A549 (cell line): Measurements from ENCODE around the gene GPX4. TPM values are rescaled to one million over a fixed set of nuclear protein-coding genes. Genes with fewer than 3 reads are reported as not detected.

Experiments
- ATAC-seq, 2 experiments: fragments of 200-7000 bp in 1 of 2; fragments of >200 bp in 1 of 2; cut with Nextera tagmentation in 1 of 2; cut with Tn5 transposase in 1 of 2; 3 replicates each; pipeline versions ENCODE4 v1.8.0 to v1.9.1; 2018 to 2020; ENCODE audit warnings: mild to moderate bottlenecking in 1 of 2, moderate library complexity in 1 of 2
- CTCF ChIA-PET: fragments of 300-600 bp; sonication (Branson Sonifier 250); formaldehyde crosslinking; extraction: SDS; loops from one replicate; lab custom pipeline; 2021; ENCODE audit warnings: antibody characterized with exemption, inconsistent platforms; lab: Yijun Ruan, JAX
- POLR2A ChIA-PET: fragments of 350-600 bp; formaldehyde crosslinking; extraction: SDS; loops from one replicate; lab custom pipeline; 2021; ENCODE audit warnings: antibody characterized with exemption, inconsistent platforms; lab: Yijun Ruan, JAX
- DNase-seq, 2 experiments: peaks; one replicate each; pipeline versions ENCODE4 v3.0.0 to v3.0.0-alpha.2; 2011 to 2016; ENCODE audit warnings: low read depth in 1 of 2, low spot score in 1 of 2
- FAIRE-seq: peaks from 2 replicates; lab custom pipeline; 2011; peaks lifted over from hg19 to GRCh38; lab: Jason Lieb, UNC
- H3K27ac ChIP-seq, 2 experiments: fragments of >200 bp; sonication (Bioruptor Twin); formaldehyde crosslinking; 3 replicates each; pipeline ENCODE4 v1.5.1; 2016 to 2017
- H3K4me1 ChIP-seq: fragments of >200 bp; sonication (Bioruptor Twin); formaldehyde crosslinking; 3 replicates; pipeline ENCODE4 v1.6.1; 2016
- H3K4me2 ChIP-seq: fragments of >200 bp; sonication (Bioruptor Twin); formaldehyde crosslinking; 3 replicates; pipeline ENCODE4 v1.6.1; 2016
- H3K4me3 ChIP-seq: fragments of >200 bp; sonication (Bioruptor Twin); formaldehyde crosslinking; 3 replicates; pipeline ENCODE4 v1.5.1; 2016
- H3K9me3 ChIP-seq: fragments of >200 bp; sonication (Bioruptor Twin); formaldehyde crosslinking; 3 replicates; pipeline ENCODE4 v1.6.1; 2016
- ATOH8 ChIP-seq: fragments of 250-450 bp; sonication (Bioruptor Pico); IDR thresholded peaks from 2 replicates; pipeline ENCODE4 v1.5.0; 2020; ENCODE audit warnings: low read depth, mild to moderate bottlenecking, moderate library complexity
- CBX8 ChIP-seq: fragments of 200-600 bp; sonication (generic); IDR thresholded peaks from 2 replicates; pipeline ENCODE4 v1.6.1; 2016
- CEBPB ChIP-seq, 2 experiments: fragments of >200 bp in 1 of 2; sonication (Bioruptor Twin) in 1 of 2; formaldehyde crosslinking in 1 of 2; IDR thresholded peaks; 2 replicates each; pipeline ENCODE4 v1.6.1; 2012 to 2016
- CHD4 ChIP-seq: fragments of 200-600 bp; sonication (generic); IDR thresholded peaks from 2 replicates; pipeline ENCODE4 v1.6.1; 2016; ENCODE audit warnings: antibody characterized with exemption, mild to moderate bottlenecking, borderline replicate concordance
- EHF ChIP-seq: fragments of 250-450 bp; sonication (Bioruptor Pico); IDR thresholded peaks from 2 replicates; pipeline ENCODE4 v1.5.0; 2020; ENCODE audit warnings: mild to moderate bottlenecking
- EP300 ChIP-seq, 2 experiments: fragments of >200 bp; sonication (Bioruptor Twin); formaldehyde crosslinking; IDR thresholded peaks; 2 replicates in 1 of 2; 3 replicates in 1 of 2; pipeline ENCODE4 v1.6.1; 2016 to 2017
- FOSB ChIP-seq: fragments of 250-450 bp; sonication (Bioruptor Pico); IDR thresholded peaks from 2 replicates; pipeline ENCODE4 v1.5.0; 2020; ENCODE audit warnings: mild to moderate bottlenecking, moderate library complexity
- HMGXB4 ChIP-seq: fragments of 250-450 bp; sonication (Bioruptor Pico); IDR thresholded peaks from 2 replicates; pipeline ENCODE4 v1.5.0; 2021; ENCODE audit warnings: mild to moderate bottlenecking, moderate library complexity, borderline replicate concordance
- HOXA7 ChIP-seq: fragments of 250-450 bp; sonication (Bioruptor Pico); IDR thresholded peaks from 2 replicates; pipeline ENCODE4 v1.5.0; 2020; ENCODE audit warnings: mild to moderate bottlenecking, moderate library complexity
- HOXB13 ChIP-seq: fragments of 250-450 bp; sonication (Bioruptor Pico); IDR thresholded peaks from 2 replicates; pipeline ENCODE4 v1.5.0; 2020; ENCODE audit warnings: low read depth, mild to moderate bottlenecking, moderate library complexity
- JUNB ChIP-seq: fragments of >200 bp; sonication (Bioruptor Twin); formaldehyde crosslinking; IDR thresholded peaks from 2 replicates; pipeline ENCODE4 v1.6.1; 2016
- MAX ChIP-seq: IDR thresholded peaks from 2 replicates; pipeline ENCODE4 v1.6.1; 2012
- MAZ ChIP-seq: fragments of 150-350 bp; IDR thresholded peaks from 2 replicates; pipeline ENCODE4 v1.6.1; 2014; ENCODE audit warnings: antibody characterized with exemption, low read depth, low read length, borderline replicate concordance
- PHF8 ChIP-seq: fragments of 200-600 bp; sonication (generic); IDR thresholded peaks from 2 replicates; pipeline ENCODE4 v1.6.1; 2016; ENCODE audit warnings: low read depth, mild to moderate bottlenecking, antibody characterized with exemption, moderate library complexity, borderline replicate concordance
- POLR2A ChIP-seq: IDR thresholded peaks from 2 replicates; pipeline ENCODE4 v1.6.1; 2012; ENCODE audit warnings: mild to moderate bottlenecking, low read length
- RAD21 ChIP-seq, 2 experiments: fragments of >200 bp in 1 of 2; sonication (Bioruptor Twin) in 1 of 2; formaldehyde crosslinking in 1 of 2; IDR thresholded peaks in 1 of 2; conservative IDR thresholded peaks in 1 of 2; 2 replicates in 1 of 2; 3 replicates in 1 of 2; pipeline ENCODE4 v1.6.1; 2012 to 2018; ENCODE audit warnings: inconsistent platforms in 1 of 2
- RARB ChIP-seq: fragments of 250-450 bp; sonication (Bioruptor Pico); IDR thresholded peaks from 2 replicates; pipeline ENCODE4 v1.8.0; 2021; ENCODE audit warnings: mild to moderate bottlenecking, moderate library complexity
- RCOR1 ChIP-seq: fragments of 150-350 bp; IDR thresholded peaks from 2 replicates; pipeline ENCODE4 v1.6.1; 2014; ENCODE audit warnings: antibody characterized with exemption, low read length, low read depth
- REST ChIP-seq: fragments of 200-600 bp; sonication (generic); IDR thresholded peaks from 2 replicates; pipeline ENCODE4 v1.6.1; 2016; ENCODE audit warnings: antibody characterized with exemption, mild to moderate bottlenecking, moderate library complexity
- RNF2 ChIP-seq: fragments of 200-600 bp; sonication (generic); IDR thresholded peaks from 2 replicates; pipeline ENCODE4 v1.6.1; 2016; ENCODE audit warnings: low read depth, mild to moderate bottlenecking, antibody characterized with exemption, moderate library complexity, borderline replicate concordance
- TFCP2L1 ChIP-seq: fragments of 250-450 bp; sonication (Bioruptor Pico); IDR thresholded peaks from 2 replicates; pipeline ENCODE4 v1.5.0; 2021; ENCODE audit warnings: mild to moderate bottlenecking
- ZC3H11A ChIP-seq: fragments of 450-650 bp; IDR thresholded peaks from 2 replicates; pipeline ENCODE4 v1.6.1; 2014; ENCODE audit warnings: antibody characterized with exemption, mild to moderate bottlenecking
- ZFP36 ChIP-seq: fragments of 450-650 bp; IDR thresholded peaks from 2 replicates; pipeline ENCODE4 v1.6.1; 2014; ENCODE audit warnings: borderline replicate concordance; ENCODE audit not compliant: partially characterized antibody
- ZNF302 ChIP-seq: fragments of 250-450 bp; sonication (Bioruptor Pico); IDR thresholded peaks from 2 replicates; pipeline ENCODE4 v1.9.0; 2021; ENCODE audit warnings: inconsistent platforms, mild to moderate bottlenecking, moderate library complexity
- ZSCAN20 ChIP-seq: fragments of 250-450 bp; sonication (Bioruptor Pico); IDR thresholded peaks from 2 replicates; pipeline ENCODE4 v1.8.0; 2022; ENCODE audit warnings: mild to moderate bottlenecking, moderate library complexity
- WGBS: methylation state at CpG from one replicate; pipeline ENCODE4 v1.1.6; 2017; ENCODE audit errors: missing lambda C conversion rate; 5-methylcytosine and 5-hydroxymethylcytosine counted together
- polyA plus RNA-seq, 4 experiments: library from polyadenylated mRNA; depleted of rRNA in 3 of 4; stranded (reverse); fragments of >200 nt; fragmentation: RNase III in 1 of 4; extraction: RNeasy Plus Mini Kit Qiagen cat#74134 plus additional on column Dnase treatment in 1 of 4; gene quantifications; 2 replicates in 3 of 4; 3 replicates in 1 of 4; pipeline ENCODE4 v1.2.3, GENCODE V29; 2011 to 2017

Gene GPX4
- polyA plus RNA-seq, 2 of the 4 experiments (the other 2 are of a cell fraction) = 248 to 394 TPM

GRCh38 chr19:1076951-1077350 lies 26.8 kb upstream of the GPX4 start:
- H3K4me2 ChIP-seq = no peak overlapping the region

GRCh38 chr19:1079566-1080111 lies 24.2 kb upstream of the GPX4 start:
- H3K9me3 ChIP-seq = no peaks in the 10 kb centered on the region
- H3K27ac ChIP-seq = no peak overlapping the region
- H3K4me2 ChIP-seq = no peak overlapping the region
- DNase-seq = no peak
- ATAC-seq = no peak
- TF ChIP-seq MAZ = no peak
- no peak for TF ChIP-seq HOXB13 (CRISPR knock-in tag)
- TF ChIP-seq REST = no peak
- TF ChIP-seq HOXA7 (CRISPR knock-in tag) = no peak
- no peak for TF ChIP-seq ZSCAN20 (CRISPR knock-in tag)
- no peak for TF ChIP-seq FOSB (CRISPR knock-in tag)
- no peak for TF ChIP-seq ZFP36
- no peak for TF ChIP-seq POLR2A
- no peak for TF ChIP-seq RNF2
- TF ChIP-seq CEBPB (IDR thresholded peaks at IDR 0.05) = no peak
- TF ChIP-seq RAD21 (conservative IDR thresholded peaks at IDR 0.05 in 1 of 2, IDR thresholded peaks at IDR 0.05 in 1 of 2) = no peak
- no peak for TF ChIP-seq RCOR1
- no peak for TF ChIP-seq CHD4
- TF ChIP-seq ZC3H11A = no peak
- CTCF ChIA-PET = interaction anchor here (0.5 to 1.2 kb wide), 4 partner anchors 14 to 143 kb away, joined by 3 to 4 read pairs (median 4); no protein-coding TSS in a partner anchor
- H3K4me1 ChIP-seq = peaks cover 13% of the 10 kb centered on the region; the same call in 2 of the 3 replicates
- H3K4me3 ChIP-seq = no peak overlapping the region
- POLR2A ChIA-PET = no interaction called here
- 91% methylated on average over 34 of the region's 45 CpGs for WGBS
- FAIRE-seq = no peak

More at GRCh38 chr19:1076951-1077350, 26.8 kb upstream of the GPX4 start:
- Histone ChIP-seq H3K4me1 (peaks cover 13% of the 10 kb centered on the region), H3K4me3 (no peak overlapping the region), H3K9me3 (no peaks in the 10 kb centered on the region), H3K27ac (no peak overlapping the region)
- TF ChIP-seq TFCP2L1 (CRISPR knock-in tag) (no peak), ZNF302 (no peak), MAX (no peak)
- no peak for DNase-seq
- WGBS = 83% methylated on average over 16 of the region's 16 CpGs
- ATAC-seq = no peak
- FAIRE-seq = no peak
- POLR2A ChIA-PET = interaction anchor here (0.6 kb wide), 1 partner anchor 35 kb away, joined by 3 read pairs; no protein-coding TSS in a partner anchor
- CTCF ChIA-PET = interaction anchor here (1.2 to 1.3 kb wide), 2 partner anchors 9 to 36 kb away, joined by 5 read pairs; no protein-coding TSS in a partner anchor

GRCh38 chr19:1080360-1081161 lies 23.2 kb upstream of the GPX4 start:
- H3K4me3 ChIP-seq = no peak overlapping the region
- TF ChIP-seq ZSCAN20 (CRISPR knock-in tag) (no peak), EHF (CRISPR knock-in tag) (no peak), CBX8 (no peak), ZC3H11A (no peak), HOXA7 (CRISPR knock-in tag) (no peak), RARB (no peak), JUNB (no peak), RCOR1 (no peak), EP300 (IDR thresholded peaks at IDR 0.05) (no peak), ATOH8 (no peak), PHF8 (no peak), HMGXB4 (CRISPR knock-in tag) (no peak)
- H3K27ac ChIP-seq = no peak overlapping the region
- DNase-seq = no peak
- no peak for ATAC-seq
- no peak overlapping the region for H3K4me2 ChIP-seq
- no peaks in the 10 kb centered on the region for H3K9me3 ChIP-seq
- H3K4me1 ChIP-seq = peaks cover 10% of the 10 kb centered on the region; the same call in 2 of the 3 replicates
- WGBS = 89% methylated on average over 27 of the region's 50 CpGs
- no peak for FAIRE-seq
- ChIA-PET POLR2A (no interaction called here), CTCF (interaction anchor here (0.8 to 1.7 kb wide), 3 partner anchors 13 to 33 kb away, joined by 3 to 5 read pairs (median 4); no protein-coding TSS in a partner anchor)
